ENCODE results near the gene CLMN. TPM values are rescaled to one million over a fixed set of nuclear protein-coding genes. Genes with fewer than 3 reads are reported as not detected.

Gene CLMN
- total RNA-seq, 2 donors from 2014 or later: 105 to 131 TPM

DNA sequence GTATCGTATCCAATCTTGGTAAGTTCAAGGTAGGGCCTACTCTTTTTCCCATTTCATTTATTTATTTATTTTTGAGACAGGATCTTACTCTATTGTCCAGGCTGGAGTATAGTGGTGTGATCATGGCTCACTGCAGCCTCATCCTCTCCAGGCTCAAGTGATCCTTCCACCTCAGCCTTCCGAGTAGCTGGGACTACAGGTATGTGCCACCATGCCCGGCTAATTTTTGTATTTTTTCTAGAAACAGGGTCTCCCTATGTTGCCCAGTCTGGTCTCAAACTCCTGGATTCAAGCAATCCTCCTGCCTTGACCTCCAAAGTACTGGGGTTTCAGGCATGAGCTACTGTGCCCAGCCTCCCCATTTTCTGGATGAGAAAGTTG, 57.2 kb downstream of the CLMN start:
- no peak overlapping the region for H3K4me3 ChIP-seq
- no peak overlapping the region for H3K27ac ChIP-seq
- intact Hi-C loops (cut with DNase I): no loop called here
- H3K36me3 ChIP-seq: no peaks in the 10 kb centered on the region
- no peaks in the 10 kb centered on the region for H3K27me3 ChIP-seq
- DNase-seq: no peak
- TF ChIP-seq CTCF (IDR thresholded peaks at IDR 0.05): no peak
- no peaks in the 10 kb centered on the region for H3K9me3 ChIP-seq
- H3K9ac ChIP-seq (ENCODE audit: low read depth in 2 of 2, low read length in 2 of 2): no peak overlapping the region
- H3K4me1 ChIP-seq: peaks cover 4% of the 10 kb centered on the region

GRCh38 chr14:95261616-95262510, 57.8 kb downstream of the CLMN start:
- H3K9me3 ChIP-seq: no peaks in the 10 kb centered on the region
- no peaks in the 10 kb centered on the region for H3K27me3 ChIP-seq
- intact Hi-C loops (cut with DNase I): no loop called here
- DNase-seq: no peak
- no peaks in the 10 kb centered on the region for H3K36me3 ChIP-seq
- H3K27ac ChIP-seq: no peak overlapping the region
- H3K9ac ChIP-seq (ENCODE audit: low read depth in 2 of 2, low read length in 2 of 2): no peak overlapping the region
- peaks cover 4% of the 10 kb centered on the region for H3K4me1 ChIP-seq
- H3K4me3 ChIP-seq: no peak overlapping the region
- TF ChIP-seq CTCF (IDR thresholded peaks at IDR 0.05): no peak

DNA sequence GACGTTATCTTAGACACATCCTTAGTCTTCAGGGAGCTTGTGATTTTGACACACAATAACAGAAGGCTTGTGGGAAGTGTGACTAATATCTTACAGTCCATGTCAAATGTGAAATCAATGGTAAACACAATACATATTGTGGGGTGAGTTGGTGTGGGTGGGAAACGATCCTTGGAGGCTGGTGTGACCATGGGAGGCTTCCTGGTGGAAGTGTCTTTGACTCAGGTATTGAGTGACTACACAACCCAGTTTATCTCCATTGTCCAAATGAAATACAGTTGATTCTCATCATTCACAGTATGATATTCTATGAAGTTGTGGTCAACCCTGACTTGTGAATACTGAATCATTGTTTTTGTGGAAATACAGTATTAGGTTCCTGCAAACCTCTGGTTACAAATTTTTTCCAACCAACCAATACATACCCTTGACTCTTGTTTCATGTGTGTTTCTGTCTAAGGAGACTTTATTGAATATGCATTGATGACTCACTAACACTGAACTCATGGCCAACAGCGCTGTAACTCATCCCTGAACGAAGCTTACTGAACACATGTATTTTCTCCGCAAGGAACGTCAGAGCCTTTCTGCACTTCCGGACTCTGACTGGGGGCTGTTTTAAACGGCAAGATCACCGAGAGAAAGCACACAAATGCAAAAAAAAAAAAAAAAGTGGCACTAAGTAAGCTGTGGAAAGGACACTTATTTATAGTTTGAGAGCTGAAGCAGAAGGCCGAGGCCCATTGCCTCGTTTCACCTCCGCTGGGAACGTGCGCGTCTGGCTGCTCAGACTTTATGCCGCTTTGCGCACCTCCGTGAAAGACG, 59.0 kb downstream of the CLMN start:
- no peak for DNase-seq
- TF ChIP-seq CTCF (IDR thresholded peaks at IDR 0.05): no peak
- Histone ChIP-seq H3K36me3 (no peaks in the 10 kb centered on the region), H3K4me3 (no peak overlapping the region), H3K9me3 (no peaks in the 10 kb centered on the region), H3K27me3 (no peaks in the 10 kb centered on the region), H3K27ac (no peak overlapping the region), H3K4me1 (peaks cover 6% of the 10 kb centered on the region), H3K9ac (ENCODE audit: low read depth in 2 of 2, low read length in 2 of 2) (no peak overlapping the region)
- intact Hi-C loops (cut with DNase I): no loop called here

DNA sequence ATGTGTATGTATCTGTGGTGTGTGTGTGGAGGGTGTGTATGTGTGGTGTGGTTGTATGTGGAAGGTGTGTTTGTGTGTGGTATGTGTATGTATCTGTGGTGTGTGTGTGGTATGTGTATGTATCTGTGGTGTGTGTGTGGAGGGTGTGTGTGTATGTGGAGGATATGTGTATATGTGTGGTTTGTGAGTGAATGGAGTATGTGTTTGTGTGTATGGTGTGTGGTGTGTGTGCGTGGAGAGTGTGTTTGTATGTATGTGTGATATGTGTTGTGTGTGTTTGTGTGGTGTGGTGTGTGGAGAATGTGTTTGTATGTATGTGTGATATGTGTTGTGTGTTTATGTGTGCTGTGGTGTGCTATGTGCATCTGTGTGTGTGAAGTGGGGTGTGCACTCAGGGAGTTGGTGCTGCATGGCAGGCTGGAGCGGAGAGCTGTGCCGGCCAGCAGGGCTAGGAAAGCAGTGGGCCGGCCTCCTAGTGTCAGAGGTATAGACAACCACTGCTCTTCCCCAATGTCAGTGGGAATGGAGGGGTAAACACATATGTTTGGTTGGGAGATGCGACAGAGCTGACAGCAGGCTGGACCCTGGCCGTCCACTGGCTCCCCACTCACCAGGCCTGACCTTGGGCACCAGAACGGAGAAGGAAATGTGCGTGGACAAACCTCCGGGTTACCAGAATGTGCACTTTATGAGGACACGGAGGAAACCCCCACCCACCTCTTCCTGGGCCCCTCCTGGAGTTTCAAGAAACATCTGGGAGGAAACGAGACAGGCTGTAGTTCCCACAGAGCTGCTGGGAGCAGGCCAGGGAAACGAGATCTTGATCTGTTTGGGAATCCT, 60.7 kb downstream of the CLMN start:
- Histone ChIP-seq H3K4me1 (peaks cover 6% of the 10 kb centered on the region), H3K27me3 (no peaks in the 10 kb centered on the region), H3K36me3 (no peaks in the 10 kb centered on the region), H3K9me3 (no peaks in the 10 kb centered on the region), H3K9ac (ENCODE audit: low read depth in 2 of 2, low read length in 2 of 2) (no peak overlapping the region), H3K27ac (no peak overlapping the region), H3K4me3 (no peak overlapping the region)
- TF ChIP-seq CTCF (IDR thresholded peaks at IDR 0.05): no peak
- intact Hi-C loops (cut with DNase I): no loop called here
- DNase-seq: no peak

GRCh38 chr14:95258156-95258555, 61.6 kb downstream of the CLMN start:
- H3K9me3 ChIP-seq: no peaks in the 10 kb centered on the region
- TF ChIP-seq CTCF (IDR thresholded peaks at IDR 0.05): no peak
- peaks cover 6% of the 10 kb centered on the region for H3K4me1 ChIP-seq
- H3K27ac ChIP-seq: no peak overlapping the region
- H3K9ac ChIP-seq (ENCODE audit: low read depth in 2 of 2, low read length in 2 of 2): no peak overlapping the region
- no peaks in the 10 kb centered on the region for H3K36me3 ChIP-seq
- no peak overlapping the region for H3K4me3 ChIP-seq
- intact Hi-C loops (cut with DNase I): no loop called here
- no peaks in the 10 kb centered on the region for H3K27me3 ChIP-seq
- DNase-seq: no peak
